A549 (cell line): ENCODE measurements around the gene NKX6-2. TPM values are rescaled to one million over a fixed set of nuclear protein-coding genes. Genes with fewer than 3 reads are reported as not detected.

Experiments
- ATAC-seq, 2 experiments: fragments of 200-7000 bp in 1 of 2; fragments of >200 bp in 1 of 2; cut with Nextera tagmentation in 1 of 2; cut with Tn5 transposase in 1 of 2; 3 replicates each; pipeline versions ENCODE4 v1.8.0 to v1.9.1; 2018 to 2020; ENCODE audit warnings: mild to moderate bottlenecking in 1 of 2, moderate library complexity in 1 of 2
- CTCF ChIA-PET: fragments of 300-600 bp; sonication (Branson Sonifier 250); formaldehyde crosslinking; extraction: SDS; loops from one replicate; lab custom pipeline; 2021; ENCODE audit warnings: antibody characterized with exemption, inconsistent platforms; lab: Yijun Ruan, JAX
- POLR2A ChIA-PET: fragments of 350-600 bp; formaldehyde crosslinking; extraction: SDS; loops from one replicate; lab custom pipeline; 2021; ENCODE audit warnings: antibody characterized with exemption, inconsistent platforms; lab: Yijun Ruan, JAX
- DNase-seq, 2 experiments: peaks; one replicate each; pipeline versions ENCODE4 v3.0.0 to v3.0.0-alpha.2; 2011 to 2016; ENCODE audit warnings: low read depth in 1 of 2, low spot score in 1 of 2
- FAIRE-seq: peaks from 2 replicates; lab custom pipeline; 2011; peaks lifted over from hg19 to GRCh38; lab: Jason Lieb, UNC
- H3K27ac ChIP-seq, 2 experiments: fragments of >200 bp; sonication (Bioruptor Twin); formaldehyde crosslinking; 3 replicates each; pipeline ENCODE4 v1.5.1; 2016 to 2017
- H3K4me1 ChIP-seq: fragments of >200 bp; sonication (Bioruptor Twin); formaldehyde crosslinking; 3 replicates; pipeline ENCODE4 v1.6.1; 2016
- H3K4me2 ChIP-seq: fragments of >200 bp; sonication (Bioruptor Twin); formaldehyde crosslinking; 3 replicates; pipeline ENCODE4 v1.6.1; 2016
- H3K4me3 ChIP-seq: fragments of >200 bp; sonication (Bioruptor Twin); formaldehyde crosslinking; 3 replicates; pipeline ENCODE4 v1.5.1; 2016
- H3K9me3 ChIP-seq: fragments of >200 bp; sonication (Bioruptor Twin); formaldehyde crosslinking; 3 replicates; pipeline ENCODE4 v1.6.1; 2016
- BCL3 ChIP-seq: fragments of >200 bp; sonication (Bioruptor Twin); formaldehyde crosslinking; IDR thresholded peaks from 3 replicates; pipeline ENCODE4 v1.6.1; 2016
- BHLHE40 ChIP-seq: IDR thresholded peaks from 2 replicates; pipeline ENCODE4 v1.6.1; 2012; ENCODE audit warnings: low read depth, low read length, inconsistent platforms
- CEBPB ChIP-seq, 2 experiments: fragments of >200 bp in 1 of 2; sonication (Bioruptor Twin) in 1 of 2; formaldehyde crosslinking in 1 of 2; IDR thresholded peaks; 2 replicates each; pipeline ENCODE4 v1.6.1; 2012 to 2016
- CHD4 ChIP-seq: fragments of 200-600 bp; sonication (generic); IDR thresholded peaks from 2 replicates; pipeline ENCODE4 v1.6.1; 2016; ENCODE audit warnings: antibody characterized with exemption, mild to moderate bottlenecking, borderline replicate concordance
- ELK1 ChIP-seq: fragments of 150-350 bp; IDR thresholded peaks from 2 replicates; pipeline ENCODE4 v1.6.1; 2014; ENCODE audit warnings: low read depth, mild to moderate bottlenecking, low read length
- ESRRA ChIP-seq: fragments of 150-350 bp; IDR thresholded peaks from 2 replicates; pipeline ENCODE4 v1.6.1; 2014; ENCODE audit warnings: mild to moderate bottlenecking, low read length, borderline replicate concordance
- FOXS1 ChIP-seq: fragments of 250-450 bp; sonication (Bioruptor Pico); IDR thresholded peaks from 2 replicates; pipeline ENCODE4 v1.5.0; 2020; ENCODE audit warnings: mild to moderate bottlenecking, moderate library complexity
- HMGXB4 ChIP-seq: fragments of 250-450 bp; sonication (Bioruptor Pico); IDR thresholded peaks from 2 replicates; pipeline ENCODE4 v1.5.0; 2021; ENCODE audit warnings: mild to moderate bottlenecking, moderate library complexity, borderline replicate concordance
- HOXB13 ChIP-seq: fragments of 250-450 bp; sonication (Bioruptor Pico); IDR thresholded peaks from 2 replicates; pipeline ENCODE4 v1.5.0; 2020; ENCODE audit warnings: low read depth, mild to moderate bottlenecking, moderate library complexity
- JUN ChIP-seq, 2 experiments: fragments of >200 bp; sonication (Bioruptor Twin); formaldehyde crosslinking; IDR thresholded peaks; 2 replicates in 1 of 2; 3 replicates in 1 of 2; pipeline ENCODE4 v1.6.1; 2016 to 2017
- JUNB ChIP-seq: fragments of >200 bp; sonication (Bioruptor Twin); formaldehyde crosslinking; IDR thresholded peaks from 2 replicates; pipeline ENCODE4 v1.6.1; 2016
- KDM5A ChIP-seq: fragments of 200-600 bp; sonication (generic); IDR thresholded peaks from 2 replicates; pipeline ENCODE4 v1.6.1; 2016; ENCODE audit warnings: antibody characterized with exemption, mild to moderate bottlenecking
- MAFK ChIP-seq: fragments of 450-650 bp; IDR thresholded peaks from 2 replicates; pipeline ENCODE4 v1.6.1; 2014; ENCODE audit not compliant: partially characterized antibody
- MAZ ChIP-seq: fragments of 150-350 bp; IDR thresholded peaks from 2 replicates; pipeline ENCODE4 v1.6.1; 2014; ENCODE audit warnings: antibody characterized with exemption, low read depth, low read length, borderline replicate concordance
- NPAS2 ChIP-seq: fragments of 250-450 bp; sonication (Bioruptor Pico); IDR thresholded peaks from 2 replicates; pipeline ENCODE4 v1.8.0; 2022; ENCODE audit warnings: mild to moderate bottlenecking, moderate library complexity, borderline replicate concordance
- POLR2A ChIP-seq: IDR thresholded peaks from 2 replicates; pipeline ENCODE4 v1.6.1; 2012; ENCODE audit warnings: mild to moderate bottlenecking, low read length
- RAD21 ChIP-seq, 2 experiments: fragments of >200 bp in 1 of 2; sonication (Bioruptor Twin) in 1 of 2; formaldehyde crosslinking in 1 of 2; IDR thresholded peaks in 1 of 2; conservative IDR thresholded peaks in 1 of 2; 2 replicates in 1 of 2; 3 replicates in 1 of 2; pipeline ENCODE4 v1.6.1; 2012 to 2018; ENCODE audit warnings: inconsistent platforms in 1 of 2
- REST ChIP-seq: fragments of 200-600 bp; sonication (generic); IDR thresholded peaks from 2 replicates; pipeline ENCODE4 v1.6.1; 2016; ENCODE audit warnings: antibody characterized with exemption, mild to moderate bottlenecking, moderate library complexity
- RFX5 ChIP-seq: fragments of 450-650 bp; IDR thresholded peaks from 2 replicates; pipeline ENCODE4 v1.7.1; 2014; ENCODE audit warnings: antibody characterized with exemption, mild to moderate bottlenecking, moderate library complexity
- TFCP2L1 ChIP-seq: fragments of 250-450 bp; sonication (Bioruptor Pico); IDR thresholded peaks from 2 replicates; pipeline ENCODE4 v1.5.0; 2021; ENCODE audit warnings: mild to moderate bottlenecking
- USF2 ChIP-seq: fragments of 450-650 bp; IDR thresholded peaks from 2 replicates; pipeline ENCODE4 v1.6.1; 2014; ENCODE audit warnings: antibody characterized with exemption
- ZC3H11A ChIP-seq: fragments of 450-650 bp; IDR thresholded peaks from 2 replicates; pipeline ENCODE4 v1.6.1; 2014; ENCODE audit warnings: antibody characterized with exemption, mild to moderate bottlenecking
- ZSCAN20 ChIP-seq: fragments of 250-450 bp; sonication (Bioruptor Pico); IDR thresholded peaks from 2 replicates; pipeline ENCODE4 v1.8.0; 2022; ENCODE audit warnings: mild to moderate bottlenecking, moderate library complexity
- WGBS: methylation state at CpG from one replicate; pipeline ENCODE4 v1.1.6; 2017; ENCODE audit errors: missing lambda C conversion rate; 5-methylcytosine and 5-hydroxymethylcytosine counted together
- polyA plus RNA-seq, 4 experiments: library from polyadenylated mRNA; depleted of rRNA in 3 of 4; stranded (reverse); fragments of >200 nt; fragmentation: RNase III in 1 of 4; extraction: RNeasy Plus Mini Kit Qiagen cat#74134 plus additional on column Dnase treatment in 1 of 4; gene quantifications; 2 replicates in 3 of 4; 3 replicates in 1 of 4; pipeline ENCODE4 v1.2.3, GENCODE V29; 2011 to 2017

NKX6-2 gene
- polyA plus RNA-seq, 2 of the 4 experiments (the other 2 are of a cell fraction), result not detected

GRCh38 chr10:132805599-132805998 is 19.7 kb upstream of the NKX6-2 start:
- Histone ChIP-seq H3K4me3 (no peak overlapping the region), H3K9me3 (0 out of 3 replicates have a peak, but pooled peaks cover 3% of the 10 kb centered on the region), H3K4me1 (no peaks in the 10 kb centered on the region), H3K27ac (no peak overlapping the region), H3K4me2 (no peak overlapping the region)
- ChIA-PET CTCF (interaction anchor here (0.6 to 4.6 kb wide), 5 partner anchors 9 to 520 kb away, joined by 3 to 16 read pairs (median 3); partner anchors contain the start of gene CFAP46), POLR2A (no interaction called here)
- DNase-seq, result no peak
- 71% methylated on average over 17 of the region's 21 CpGs for WGBS
- no peak for FAIRE-seq
- TF ChIP-seq BCL3, result no peak
- TF ChIP-seq BHLHE40, result no peak
- no peak for ATAC-seq

- ChIA-PET POLR2A (no interaction called here), CTCF (interaction anchor here (2.5 kb wide), 1 partner anchor 8 kb away, joined by 7 read pairs; no protein-coding TSS in a partner anchor)
- ATAC-seq, result no peak
- no peak for FAIRE-seq
- 66% methylated on average over 12 of the region's 23 CpGs for WGBS
- H3K27ac ChIP-seq, result no peak overlapping the region
- 0 out of 3 replicates have a peak, but pooled peaks cover 3% of the 10 kb centered on the region for H3K9me3 ChIP-seq
- TF ChIP-seq TFCP2L1 (CRISPR knock-in tag) (no peak), BCL3 (no peak), FOXS1 (no peak), JUNB (no peak), MAZ (no peak), JUN (IDR thresholded peaks at IDR 0.05) (no peak), ESRRA (no peak), ZC3H11A (no peak), POLR2A (no peak), RFX5 (no peak), HMGXB4 (CRISPR knock-in tag) (no peak), MAFK (no peak), NPAS2 (CRISPR knock-in tag) (no peak), ELK1 (no peak)
- H3K4me2 ChIP-seq, result no peak overlapping the region
- no peaks in the 10 kb centered on the region for H3K4me1 ChIP-seq
- DNase-seq, result no peak
- H3K4me3 ChIP-seq, result no peak overlapping the region
These were observed 19.0 kb upstream of the NKX6-2 start for GRCh38 chr10:132804785-132805426.

- CTCF ChIA-PET, result interaction anchor here (1.4 kb wide), 1 partner anchor 10 kb away, joined by 4 read pairs; no protein-coding TSS in a partner anchor
- H3K4me2 ChIP-seq, result no peak overlapping the region
- WGBS, result 84% methylated on average over 11 of the region's 11 CpGs
- FAIRE-seq, result no peak
- no peak for ATAC-seq
- POLR2A ChIA-PET, result no interaction called here
- no peaks in the 10 kb centered on the region for H3K4me1 ChIP-seq
- H3K27ac ChIP-seq, result no peak overlapping the region
- no peak for DNase-seq
- H3K9me3 ChIP-seq, result 0 out of 3 replicates have a peak, but pooled peaks cover 3% of the 10 kb centered on the region
- no peak overlapping the region for H3K4me3 ChIP-seq
- TF ChIP-seq NPAS2 (CRISPR knock-in tag) (no peak), CHD4 (no peak), USF2 (no peak), FOXS1 (no peak), CEBPB (IDR thresholded peaks at IDR 0.05) (no peak), HOXB13 (CRISPR knock-in tag) (no peak), ZSCAN20 (CRISPR knock-in tag) (no peak), KDM5A (no peak), REST (no peak), RAD21 (conservative IDR thresholded peaks at IDR 0.05 in 1 of 2, IDR thresholded peaks at IDR 0.05 in 1 of 2) (no peak)
These were observed 18.3 kb upstream of the NKX6-2 start for GRCh38 chr10:132804287-132804686.
